Measurements from ENCODE around the gene PARN.
A peak's percentile ranks its signal among the peaks of the same experiment; 100 is the strongest.

Gene PARN

DNA sequence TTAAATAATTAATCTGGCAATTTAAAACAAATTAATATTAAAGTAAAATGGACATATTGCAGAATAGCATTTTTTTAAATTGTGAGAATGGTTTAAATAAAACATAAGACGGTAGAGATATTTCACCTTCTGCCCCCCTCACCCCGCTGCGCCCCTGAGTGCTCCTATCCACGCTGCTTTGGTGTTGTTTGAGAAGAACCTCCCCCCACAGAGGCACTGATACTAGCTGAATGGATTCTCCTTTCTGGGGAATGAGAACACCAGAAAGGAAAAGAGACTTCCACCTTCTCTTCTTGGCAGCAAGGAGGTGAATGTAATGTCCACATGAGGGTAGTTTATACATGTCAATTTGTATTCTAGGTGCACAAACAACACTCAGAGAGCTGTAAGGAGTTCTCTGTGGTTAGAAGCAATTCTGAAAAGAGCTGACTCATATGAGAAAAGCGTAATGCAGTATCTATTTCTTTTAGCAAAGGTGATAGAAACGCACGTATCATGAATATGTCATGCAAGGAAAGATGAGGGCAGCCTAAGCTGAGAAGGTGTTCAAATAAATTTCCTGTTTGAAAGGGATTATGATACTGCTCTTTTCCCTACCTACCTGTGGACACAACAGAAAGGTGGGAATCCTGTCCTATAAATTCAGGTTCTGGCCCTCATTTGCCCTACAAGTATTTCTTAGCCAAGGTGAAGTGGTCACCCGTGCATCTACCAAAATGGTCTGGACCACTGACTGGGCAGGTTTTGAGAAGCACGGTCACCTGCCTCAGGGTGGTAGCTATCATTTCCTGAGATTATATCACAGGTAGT is 126.9 kb downstream of the PARN start:
- DNase-seq (ENCODE audit: low read depth, low spot score): peak; percentile 78
- TF ChIP-seq, protein P1, sequence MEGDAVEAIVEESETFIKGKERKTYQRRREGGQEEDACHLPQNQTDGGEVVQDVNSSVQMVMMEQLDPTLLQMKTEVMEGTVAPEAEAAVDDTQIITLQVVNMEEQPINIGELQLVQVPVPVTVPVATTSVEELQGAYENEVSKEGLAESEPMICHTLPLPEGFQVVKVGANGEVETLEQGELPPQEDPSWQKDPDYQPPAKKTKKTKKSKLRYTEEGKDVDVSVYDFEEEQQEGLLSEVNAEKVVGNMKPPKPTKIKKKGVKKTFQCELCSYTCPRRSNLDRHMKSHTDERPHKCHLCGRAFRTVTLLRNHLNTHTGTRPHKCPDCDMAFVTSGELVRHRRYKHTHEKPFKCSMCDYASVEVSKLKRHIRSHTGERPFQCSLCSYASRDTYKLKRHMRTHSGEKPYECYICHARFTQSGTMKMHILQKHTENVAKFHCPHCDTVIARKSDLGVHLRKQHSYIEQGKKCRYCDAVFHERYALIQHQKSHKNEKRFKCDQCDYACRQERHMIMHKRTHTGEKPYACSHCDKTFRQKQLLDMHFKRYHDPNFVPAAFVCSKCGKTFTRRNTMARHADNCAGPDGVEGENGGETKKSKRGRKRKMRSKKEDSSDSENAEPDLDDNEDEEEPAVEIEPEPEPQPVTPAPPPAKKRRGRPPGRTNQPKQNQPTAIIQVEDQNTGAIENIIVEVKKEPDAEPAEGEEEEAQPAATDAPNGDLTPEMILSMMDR (IDR thresholded peaks at IDR 0.05; ENCODE audit: low read depth, low read length): no peak
- no peak overlapping the region for H3K4me3 ChIP-seq (ENCODE audit: low read depth, low read length)
- in situ Hi-C loops (cut with HindIII; ENCODE audit: low sequenced_read_pairs): no loop called here

DNA sequence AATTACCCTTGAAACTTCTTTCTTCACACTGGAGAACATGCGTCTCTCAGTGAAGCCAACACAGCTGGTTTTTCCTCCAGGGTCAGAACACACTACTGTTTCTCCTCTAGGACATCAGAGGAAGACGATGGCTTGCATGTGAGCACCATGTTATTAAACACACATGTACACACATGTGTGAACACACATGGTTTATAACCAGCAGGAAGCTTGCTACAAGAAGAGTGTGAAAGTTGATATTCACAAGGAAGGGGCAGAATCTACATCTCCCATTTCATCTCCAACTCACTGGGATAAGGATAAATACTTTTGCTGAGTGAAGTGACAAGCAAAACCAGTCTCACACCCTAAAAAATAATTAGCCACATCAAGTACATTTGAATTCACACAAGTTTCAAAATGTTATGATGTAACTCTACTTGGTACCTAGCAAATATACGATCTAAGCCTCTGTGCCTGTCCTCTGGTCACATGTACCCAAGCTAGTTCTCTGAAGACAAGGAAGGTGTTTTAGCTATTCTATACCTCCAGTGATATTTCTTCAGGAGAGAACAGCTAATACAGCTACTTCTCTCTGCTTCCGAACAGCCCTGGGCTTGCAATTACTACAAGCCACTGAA is 127.7 kb downstream of the PARN start:
- in situ Hi-C loops (cut with HindIII; ENCODE audit: low sequenced_read_pairs): no loop called here
- H3K4me3 ChIP-seq (ENCODE audit: low read depth, low read length): no peak overlapping the region
- TF ChIP-seq, protein P1 (IDR thresholded peaks at IDR 0.05; ENCODE audit: low read depth, low read length): no peak
- no peak for DNase-seq (ENCODE audit: low read depth, low spot score)

DNA sequence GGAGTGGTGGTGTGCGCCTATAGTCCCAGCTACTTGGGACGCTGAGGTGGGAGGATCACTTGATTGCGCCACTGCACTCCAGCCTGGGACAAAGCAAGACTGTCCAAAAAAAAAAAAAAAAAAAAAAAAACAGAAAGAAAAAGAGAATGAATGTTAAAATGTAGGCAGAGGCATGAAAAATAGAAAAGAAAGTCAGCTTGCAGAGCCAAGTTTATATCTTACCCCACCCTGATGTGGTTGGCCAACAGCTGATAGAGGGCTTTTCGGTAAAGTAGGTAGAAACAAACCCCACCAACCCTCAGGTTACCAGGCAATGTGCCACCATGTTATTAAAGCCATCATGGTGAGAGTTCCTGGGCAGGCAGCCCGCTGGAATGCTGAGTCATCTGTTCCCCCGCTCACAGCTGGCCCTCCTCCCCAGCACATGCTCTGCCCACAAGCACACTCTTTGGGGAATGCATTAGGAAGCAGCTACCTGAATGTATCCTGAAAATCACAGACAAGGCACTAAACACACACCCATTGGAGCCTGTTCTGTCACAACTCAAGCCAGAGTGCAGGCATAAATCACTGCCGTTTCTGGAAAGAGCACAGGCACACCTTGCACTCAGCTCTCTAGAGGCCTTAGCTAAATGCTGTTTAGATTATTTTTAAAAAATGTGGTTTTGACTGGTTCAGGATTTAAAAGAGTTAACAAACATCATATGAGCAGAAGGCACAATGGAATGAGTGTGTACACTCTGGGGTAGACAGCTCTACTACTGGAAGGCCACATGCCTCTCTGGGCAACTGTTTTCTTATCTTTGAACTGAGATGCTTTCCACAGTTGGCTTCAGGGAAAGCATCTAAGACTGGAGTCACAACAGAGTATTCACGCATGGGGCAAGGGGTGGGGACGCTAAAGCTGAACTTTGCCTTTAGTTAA is 128.5 kb downstream of the PARN start:
- in situ Hi-C loops (cut with HindIII; ENCODE audit: low sequenced_read_pairs): no loop called here
- DNase-seq (ENCODE audit: low read depth, low spot score): peak; percentile 97
- TF ChIP-seq, protein P1 (IDR thresholded peaks at IDR 0.05; ENCODE audit: low read depth, low read length): no peak
- no peak overlapping the region for H3K4me3 ChIP-seq (ENCODE audit: low read depth, low read length)

DNA sequence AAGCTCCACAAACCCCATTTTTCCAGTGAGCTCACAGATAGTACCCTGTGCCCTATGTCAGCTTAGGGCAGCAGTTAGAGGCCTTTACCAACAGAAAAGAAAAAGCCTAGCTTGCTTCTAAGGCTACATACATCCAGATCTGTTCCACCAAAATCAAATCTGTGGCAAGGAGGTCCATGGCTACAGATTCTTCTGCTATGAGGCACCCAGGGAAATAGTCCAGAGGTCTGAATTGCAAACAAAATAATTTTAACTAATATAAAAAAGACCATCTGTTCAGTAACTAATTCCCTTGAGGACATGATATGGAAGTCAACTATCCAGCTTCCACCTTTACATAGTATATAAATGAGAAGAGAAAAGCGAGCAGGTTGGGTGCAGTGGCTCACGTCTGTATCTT is 129.3 kb downstream of the PARN start:
- TF ChIP-seq, protein P1 (IDR thresholded peaks at IDR 0.05; ENCODE audit: low read depth, low read length): no peak
- H3K4me3 ChIP-seq (ENCODE audit: low read depth, low read length): no peak overlapping the region
- in situ Hi-C loops (cut with HindIII; ENCODE audit: low sequenced_read_pairs): no loop called here
- DNase-seq (ENCODE audit: low read depth, low spot score): no peak

DNA sequence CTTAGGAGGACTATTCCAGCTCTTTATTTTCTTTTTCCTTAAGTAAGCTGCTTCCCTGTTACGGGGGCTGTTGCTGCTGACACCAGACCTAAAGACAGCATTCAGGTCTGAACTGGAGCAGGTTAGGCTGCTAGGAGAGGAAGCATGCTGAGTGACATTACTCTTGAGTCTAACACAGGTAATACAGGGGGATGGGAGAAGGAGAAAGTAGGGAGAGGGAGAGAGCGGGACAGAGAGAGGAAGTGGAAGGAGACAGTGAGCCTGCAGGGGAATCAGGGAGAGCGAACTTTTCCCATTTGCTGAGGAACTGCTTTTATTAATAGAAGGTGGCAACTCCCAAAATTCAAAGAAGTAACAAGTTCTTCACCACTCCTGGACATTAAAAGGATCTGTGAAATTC is 130.9 kb downstream of the PARN start:
- no peak overlapping the region for H3K4me3 ChIP-seq (ENCODE audit: low read depth, low read length)
- TF ChIP-seq, protein P1 (IDR thresholded peaks at IDR 0.05; ENCODE audit: low read depth, low read length): no peak
- in situ Hi-C loops (cut with HindIII; ENCODE audit: low sequenced_read_pairs): no loop called here
- no peak for DNase-seq (ENCODE audit: low read depth, low spot score)

Measured in astrocyte of the spinal cord (primary cell).